HG02763 (cell line): ENCODE data around the gene NUB1.

Source experiments
- ATAC-seq: cut with Tn5 transposase; IDR thresholded peaks from one replicate; pipeline ENCODE4 v1.9.1; 2021; ENCODE audit warnings: mild to moderate bottlenecking, moderate library complexity; ENCODE audit not compliant: unreplicated experiment

The NUB1 gene

GRCh38 chr7:151388430-151388829 is 46.8 kb downstream of the NUB1 start:
- no peak for ATAC-seq

DNA sequence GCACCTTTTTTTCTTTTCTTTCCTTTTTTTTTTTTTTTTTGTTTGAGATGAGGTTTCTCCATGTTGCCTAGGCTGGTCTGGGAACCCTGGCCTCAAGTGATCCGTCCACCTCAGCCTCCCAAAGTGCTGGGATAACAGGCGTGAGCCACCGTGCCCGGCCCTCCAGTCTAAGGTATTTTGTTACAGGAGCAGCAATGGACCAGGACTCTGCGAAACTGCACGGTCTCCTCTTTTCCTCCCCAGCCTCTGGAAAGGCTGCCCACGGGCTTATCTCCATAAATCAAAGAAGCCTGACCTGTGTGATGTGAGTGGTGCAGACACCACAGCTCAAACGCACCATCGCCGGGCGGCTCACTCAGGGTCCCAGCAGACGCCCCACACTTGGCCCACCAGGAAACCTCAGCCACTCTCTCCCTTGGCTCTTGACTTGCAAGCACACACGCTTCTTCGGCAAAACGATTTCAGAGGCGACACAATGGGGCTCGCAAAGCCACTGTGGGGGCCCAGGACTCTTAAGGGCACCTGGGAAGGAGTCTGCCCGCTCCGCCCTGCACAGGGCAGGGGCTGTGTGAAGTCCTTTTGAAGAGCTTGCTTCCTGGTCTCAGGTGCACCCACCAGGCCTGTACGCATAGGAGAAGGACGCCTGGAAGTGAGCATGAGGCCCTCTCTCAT is 47.6 kb downstream of the NUB1 start:
- ATAC-seq: no peak

DNA sequence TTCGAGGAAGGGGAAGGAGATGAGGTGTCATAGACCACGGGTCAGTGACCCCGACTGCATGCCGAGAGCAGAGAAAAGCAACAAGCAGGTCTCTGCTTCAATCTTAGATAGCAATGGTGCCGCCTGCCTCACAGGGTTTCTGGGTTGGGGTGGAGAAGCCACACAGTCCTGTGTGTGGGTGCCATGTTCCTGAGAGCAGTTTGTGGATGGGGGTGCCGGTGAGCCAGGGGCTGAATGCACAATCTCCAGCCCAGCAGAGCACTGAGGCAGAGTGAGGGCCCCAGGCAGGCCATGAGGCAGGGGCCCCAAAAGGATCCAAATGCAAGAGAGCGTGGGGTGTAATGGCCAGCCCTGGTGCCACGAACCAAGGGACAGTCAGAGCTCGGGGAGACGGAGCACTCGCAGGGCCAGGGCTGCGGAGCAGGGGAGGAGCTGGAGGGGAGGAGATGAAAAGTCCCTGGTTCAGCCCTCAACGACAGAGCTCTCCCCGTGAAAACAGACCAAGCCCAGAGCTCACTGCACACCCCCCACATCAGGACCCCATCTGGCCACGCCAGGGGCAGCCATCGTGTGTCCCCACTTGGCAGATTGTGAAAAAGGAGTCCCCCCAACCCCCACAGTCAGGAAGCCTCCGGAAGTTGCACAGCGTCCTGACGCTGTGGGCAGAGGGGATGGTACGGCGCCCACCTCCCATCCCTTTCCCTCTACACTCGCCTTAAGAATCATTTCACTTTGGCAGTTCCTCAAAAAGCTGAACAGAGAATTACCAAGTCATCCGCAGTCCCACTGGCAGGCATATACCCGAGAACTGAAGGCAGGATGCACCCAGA is 48.4 kb downstream of the NUB1 start:
- no peak for ATAC-seq

DNA sequence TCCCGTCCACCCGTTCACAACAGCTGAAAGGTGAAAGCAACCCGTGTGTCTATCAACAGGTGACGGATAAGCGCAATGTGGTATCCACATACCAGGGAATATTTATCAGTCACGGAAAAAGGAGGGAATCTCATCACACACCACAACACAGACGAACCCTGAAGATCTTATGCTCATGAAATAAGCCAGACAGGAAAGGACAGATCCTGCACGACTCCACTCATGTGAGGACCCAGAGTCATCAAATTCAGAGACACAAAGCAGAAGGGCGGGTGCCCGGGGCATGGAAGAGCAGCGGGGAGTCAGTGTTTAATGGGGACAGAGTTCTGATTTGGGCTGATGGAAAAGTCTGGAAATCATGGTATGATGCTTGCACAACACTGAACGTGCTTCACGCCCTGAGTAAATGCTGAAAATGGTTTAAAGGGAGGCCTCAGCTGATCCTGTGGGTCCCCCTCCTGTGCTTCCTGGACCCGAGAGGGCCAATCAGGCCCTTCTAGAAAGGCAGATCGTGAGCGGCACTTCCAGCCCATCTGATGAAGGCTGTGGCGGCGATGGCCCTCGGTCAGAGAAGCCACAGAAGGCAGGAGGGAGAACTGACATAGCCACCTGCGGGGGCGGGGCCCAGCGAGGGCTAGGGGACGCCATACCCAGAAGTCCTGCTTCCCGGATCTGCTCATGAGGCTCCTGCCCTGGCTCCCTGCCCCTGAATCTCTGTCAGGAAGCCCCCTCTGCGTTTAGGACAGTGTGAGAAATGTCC is 49.2 kb downstream of the NUB1 start:
- ATAC-seq: no peak

DNA sequence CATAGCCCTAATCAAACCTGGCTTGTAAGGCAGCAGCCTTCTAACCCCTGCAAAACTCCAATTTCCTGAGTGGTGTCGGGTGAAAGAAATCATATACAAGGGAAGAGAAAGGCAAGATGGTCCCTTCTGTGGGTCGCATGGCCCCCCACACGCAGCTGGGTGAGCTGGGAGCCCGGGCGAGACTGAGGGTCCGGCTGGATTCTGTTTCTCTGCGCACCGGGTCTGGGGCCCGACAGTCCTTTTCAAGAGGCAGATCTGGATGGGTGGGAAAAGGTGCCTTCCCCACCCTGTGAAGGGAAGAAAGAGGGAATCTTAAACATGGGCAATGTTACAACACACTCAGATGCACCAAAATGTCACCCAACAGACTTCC is 49.7 kb downstream of the NUB1 start:
- ATAC-seq: no peak

DNA sequence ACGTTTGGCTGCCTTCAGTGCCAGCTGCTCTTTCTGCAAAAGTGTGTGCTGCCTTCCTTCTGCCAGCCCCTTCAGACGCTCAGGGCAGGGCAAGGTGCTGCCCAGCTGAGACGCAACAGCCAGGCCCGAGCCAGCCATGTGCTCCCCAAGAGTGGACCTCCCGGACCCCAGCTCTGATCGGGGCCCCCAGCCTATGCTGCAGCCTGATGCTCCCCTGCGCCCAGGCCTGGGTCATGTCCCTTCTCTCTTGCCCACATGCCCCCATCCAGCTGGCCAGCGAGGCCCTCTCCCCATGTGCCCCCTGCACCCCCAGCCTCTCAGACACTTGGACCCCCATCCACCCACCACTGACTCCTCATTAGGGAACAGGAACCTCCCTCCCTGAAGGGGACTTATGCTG is 50.4 kb downstream of the NUB1 start:
- ATAC-seq: no peak

- no peak for ATAC-seq
Measured at GRCh38 chr7:151392426-151392825, 50.8 kb downstream of the NUB1 start.

DNA sequence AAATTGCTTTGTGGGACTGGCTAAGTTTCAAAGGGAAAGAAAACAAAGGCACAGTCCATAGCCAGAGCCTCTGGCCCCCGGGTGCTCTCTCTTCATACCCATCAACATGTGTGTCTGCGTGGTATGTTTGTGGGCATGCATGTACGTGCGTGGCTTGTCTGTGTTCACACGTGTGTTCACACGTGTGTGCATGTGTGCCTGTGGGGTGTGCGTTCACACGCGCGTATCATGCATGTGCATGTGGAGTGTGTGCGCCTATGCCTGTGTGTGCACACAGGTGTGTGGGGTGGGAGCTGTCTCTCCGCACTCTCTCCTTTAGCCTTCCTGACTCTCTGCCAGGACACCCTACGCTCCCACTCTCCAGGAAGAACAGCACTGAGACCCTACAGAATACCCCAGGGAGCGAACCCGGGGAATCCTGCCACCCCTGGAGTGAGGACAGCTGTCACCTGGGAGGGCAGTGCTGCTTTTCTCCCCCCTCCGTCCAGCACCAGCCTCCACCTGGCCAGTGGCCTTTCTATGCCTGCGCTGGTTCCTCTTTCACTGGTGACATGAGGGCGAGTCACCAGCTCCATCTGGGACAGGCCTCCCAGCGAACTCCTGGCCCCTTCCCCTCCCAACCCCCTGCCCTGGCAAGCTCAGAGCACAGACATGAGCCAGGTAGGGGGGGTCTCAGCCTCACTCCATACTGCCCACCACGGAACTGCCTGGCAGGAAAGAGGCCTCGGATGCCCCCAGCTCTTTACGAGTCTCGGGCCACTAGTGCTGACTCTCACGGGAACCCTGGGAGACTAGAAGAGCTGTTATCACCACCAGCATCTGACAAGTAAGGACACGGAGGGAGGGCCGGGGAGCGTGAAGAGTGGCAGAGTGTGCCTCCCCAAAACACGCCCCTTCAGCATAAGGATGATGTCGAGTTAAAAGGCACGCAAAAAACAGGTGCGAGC is 51.7 kb downstream of the NUB1 start:
- no peak for ATAC-seq

- ATAC-seq: no peak
Measured at GRCh38 chr7:151394076-151395035, 52.7 kb downstream of the NUB1 start.

- ATAC-seq: no peak
Measured at GRCh38 chr7:151395036-151395367, 53.4 kb downstream of the NUB1 start.

- no peak for ATAC-seq
Measured at GRCh38 chr7:151396328-151396970, 54.8 kb downstream of the NUB1 start.

DNA sequence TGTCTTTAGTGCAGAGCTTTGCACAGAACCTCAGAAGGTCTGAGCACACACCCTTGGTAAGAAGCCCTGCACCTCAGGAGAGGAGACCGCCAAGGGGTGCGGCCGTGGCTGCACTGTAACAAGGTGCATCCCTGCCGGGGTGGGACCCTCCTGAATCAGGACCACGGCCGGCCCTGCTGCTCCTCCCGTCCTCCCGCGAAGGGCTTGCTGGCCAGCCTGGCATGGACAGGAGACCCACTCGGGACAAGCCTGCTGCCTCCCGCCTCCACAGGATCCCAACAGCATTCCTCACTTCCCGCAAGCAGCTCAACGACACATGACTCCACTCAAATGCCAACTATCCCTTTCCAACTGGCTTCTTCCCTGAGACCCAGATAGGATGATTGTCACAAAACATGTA is 55.4 kb downstream of the NUB1 start:
- no peak for ATAC-seq

DNA sequence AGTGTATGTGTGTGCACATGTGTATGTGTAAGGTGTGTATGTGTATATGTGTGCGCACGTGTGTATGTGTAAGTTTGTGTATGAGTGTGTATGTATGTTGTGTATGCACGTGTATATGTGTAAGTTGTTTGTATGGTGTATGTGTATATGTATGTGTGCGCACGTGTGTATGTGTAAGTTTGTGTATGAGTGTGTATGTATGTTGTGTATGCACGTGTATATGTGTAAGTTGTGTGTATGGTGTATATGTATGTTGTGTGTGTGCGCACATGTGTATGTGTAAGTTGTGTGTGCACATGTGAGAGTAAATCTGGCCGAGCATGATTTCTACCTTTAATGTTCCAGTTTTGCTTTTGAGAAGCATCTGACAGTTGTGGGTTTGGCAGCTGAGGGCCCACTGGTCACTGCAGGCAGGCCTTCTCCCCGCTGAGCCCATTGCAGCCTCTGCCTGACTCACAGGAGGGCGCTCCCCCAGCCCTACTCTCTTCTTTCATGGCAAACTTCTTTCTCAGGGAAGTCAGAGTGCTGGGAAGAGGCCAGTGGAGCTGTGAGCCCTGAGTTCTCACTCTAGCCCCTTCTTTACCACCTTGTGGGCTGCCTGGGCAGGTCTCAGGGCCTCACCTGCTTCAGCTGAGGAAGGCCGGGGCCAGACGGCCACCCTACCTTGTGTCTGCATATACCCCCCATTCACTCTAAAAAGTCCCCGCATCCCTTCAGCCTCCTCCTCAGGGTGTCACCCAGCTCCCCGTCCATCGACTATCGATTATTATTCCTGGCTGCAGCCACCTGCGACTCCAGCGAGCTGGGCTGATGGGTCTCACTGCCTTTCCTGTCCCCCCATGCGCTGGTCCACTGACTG is 57.1 kb downstream of the NUB1 start:
- no peak for ATAC-seq

- ATAC-seq: no peak
Measured at GRCh38 chr7:151399305-151399601, 57.6 kb downstream of the NUB1 start.

DNA sequence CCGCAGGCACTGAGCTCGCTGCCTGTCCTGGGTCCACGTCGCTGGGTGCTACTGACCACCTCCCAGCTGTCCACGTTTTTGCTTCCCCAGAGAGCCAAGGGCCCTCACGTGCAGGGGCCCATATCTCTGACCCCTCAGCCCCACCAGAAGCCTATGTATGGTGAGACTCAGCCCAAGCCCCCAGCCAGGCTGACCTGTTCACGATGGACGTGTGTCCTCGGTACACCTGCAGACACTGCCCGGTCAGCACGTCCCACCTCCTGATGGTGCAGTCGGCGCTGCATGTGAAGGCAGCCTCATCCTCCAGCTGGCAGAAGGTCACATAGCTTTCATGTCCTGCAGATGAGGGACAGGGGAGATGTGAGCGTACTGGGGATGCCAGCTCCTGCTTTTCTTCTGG is 58.3 kb downstream of the NUB1 start:
- ATAC-seq: no peak

- ATAC-seq: no peak
Measured at GRCh38 chr7:151400626-151401315, 59.2 kb downstream of the NUB1 start.

DNA sequence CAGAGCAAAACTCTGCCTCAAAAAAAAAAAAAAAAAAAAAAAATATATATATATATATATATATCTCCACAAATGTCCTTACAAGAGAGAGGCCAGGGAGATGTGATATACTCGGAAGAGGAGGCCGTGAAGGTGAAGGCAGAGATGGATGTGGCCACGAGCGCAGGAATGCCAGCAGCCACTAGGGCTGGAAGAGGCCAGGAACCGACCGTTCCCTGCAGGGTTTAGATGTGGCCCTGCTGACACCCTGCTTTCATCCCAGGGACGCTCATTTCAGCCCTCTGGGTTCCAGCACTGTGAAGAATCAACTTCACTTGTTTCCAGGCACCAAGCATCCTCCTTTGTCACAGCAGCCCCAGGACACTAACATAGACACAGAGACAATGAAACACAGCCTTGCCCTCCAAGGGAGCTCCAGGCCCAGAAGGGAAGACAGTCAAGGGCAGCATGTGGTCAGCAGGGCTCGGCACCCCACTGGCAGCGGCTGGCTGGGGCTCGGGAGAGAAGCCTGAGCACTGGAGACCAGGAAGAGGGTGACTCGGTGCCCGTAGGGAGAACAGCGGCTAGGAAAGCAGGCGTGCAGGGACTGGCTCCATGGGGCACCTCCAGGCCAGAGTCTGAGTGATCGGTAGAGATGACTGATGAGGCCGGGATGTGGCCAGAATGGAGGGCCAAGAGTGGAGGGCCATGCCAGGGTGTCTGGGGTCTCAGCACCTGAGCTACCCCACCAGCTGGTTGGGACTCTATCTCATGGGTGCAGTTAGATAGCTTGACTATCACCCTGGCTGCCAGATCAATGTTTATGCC is 60.6 kb downstream of the NUB1 start:
- ATAC-seq: no peak
